Common myeloid progenitor, CD34-positive (primary cell): Measurements from ENCODE around the gene FAM210A.

Source experiments
- CTCF ChIA-PET: fragments of 350-600 bp; sonication (Branson Sonifier 250); formaldehyde crosslinking; loops from one replicate; lab custom pipeline; 2021; ENCODE audit warnings: antibody characterized with exemption; lab: Charles Lee
- POLR2A ChIA-PET: fragments of 350-600 bp; sonication (Branson Sonifier 250); formaldehyde crosslinking; loops from one replicate; lab custom pipeline; 2021; ENCODE audit warnings: antibody characterized with exemption; lab: Charles Lee
- DNase-seq, 3 donors: peaks; one replicate each; pipeline versions ENCODE4 v3.0.0 to v3.0.0-alpha.2; 2013
- H3K27ac ChIP-seq, 2 experiments: 1 replicate in 1 of 2; 2 replicates in 1 of 2; pipeline ENCODE4 v1.7.0; 2013; ENCODE audit warnings: inconsistent platforms in 2 of 2, low read length in 2 of 2, mild to moderate bottlenecking in 2 of 2, low read depth in 1 of 2, moderate library complexity in 1 of 2; ENCODE audit not compliant: severe bottlenecking in 2 of 2, insufficient read depth in 1 of 2, poor library complexity in 1 of 2
- H3K27me3 ChIP-seq, 5 experiments: replicated peaks in 2 of 5; 1 replicate in 3 of 5; 2 replicates in 2 of 5; pipeline versions ENCODE4 v1.6.1 to v1.7.0; 2013; ENCODE audit warnings: low read length in 4 of 5, mild to moderate bottlenecking in 2 of 5, moderate library complexity in 2 of 5, inconsistent platforms in 1 of 5; ENCODE audit not compliant: insufficient read depth in 5 of 5, control insufficient read depth in 4 of 5
- H3K36me3 ChIP-seq, 4 experiments: 1 replicate in 2 of 4; 2 replicates in 2 of 4; pipeline versions ENCODE4 v1.6.1 to v1.7.0; 2013; ENCODE audit warnings: low read length in 3 of 4, control low read depth in 1 of 4, mild to moderate bottlenecking in 1 of 4; ENCODE audit not compliant: control insufficient read depth in 4 of 4, insufficient read depth in 4 of 4
- H3K4me1 ChIP-seq, 4 experiments: 1 replicate in 3 of 4; 2 replicates in 1 of 4; pipeline versions ENCODE4 v1.6.1 to v1.7.1; 2013; ENCODE audit warnings: low read length in 3 of 4, mild to moderate bottlenecking in 3 of 4, control low read depth in 1 of 4, inconsistent platforms in 1 of 4, moderate library complexity in 1 of 4; ENCODE audit not compliant: control insufficient read depth in 4 of 4, insufficient read depth in 4 of 4; ENCODE audit errors: control extremely low read depth in 1 of 4
- H3K4me3 ChIP-seq, 7 experiments: 1 replicate in 4 of 7; 2 replicates in 3 of 7; pipeline versions ENCODE4 v1.5.1 to v1.7.0; 2013; ENCODE audit warnings: mild to moderate bottlenecking in 7 of 7, low read length in 6 of 7, moderate library complexity in 6 of 7, inconsistent platforms in 2 of 7, low read depth in 2 of 7, control low read depth in 1 of 7; ENCODE audit not compliant: insufficient read depth in 4 of 7, control insufficient read depth in 1 of 7; ENCODE audit errors: extremely low read depth in 1 of 7
- H3K9me3 ChIP-seq, 5 experiments: 1 replicate in 4 of 5; 2 replicates in 1 of 5; pipeline versions ENCODE4 v1.6.1 to v1.7.1; 2013; ENCODE audit warnings: low read length in 4 of 5, mild to moderate bottlenecking in 2 of 5, inconsistent platforms in 1 of 5, low read depth in 1 of 5, moderate library complexity in 1 of 5; ENCODE audit not compliant: control insufficient read depth in 4 of 5, insufficient read depth in 2 of 5; ENCODE audit errors: control extremely low read depth in 1 of 5
- WGBS: methylation state at CpG from one replicate; pipeline ENCODE4 v1.1.5; 2013; ENCODE audit not compliant: insufficient coverage; 5-methylcytosine and 5-hydroxymethylcytosine counted together

The FAM210A gene

DNA sequence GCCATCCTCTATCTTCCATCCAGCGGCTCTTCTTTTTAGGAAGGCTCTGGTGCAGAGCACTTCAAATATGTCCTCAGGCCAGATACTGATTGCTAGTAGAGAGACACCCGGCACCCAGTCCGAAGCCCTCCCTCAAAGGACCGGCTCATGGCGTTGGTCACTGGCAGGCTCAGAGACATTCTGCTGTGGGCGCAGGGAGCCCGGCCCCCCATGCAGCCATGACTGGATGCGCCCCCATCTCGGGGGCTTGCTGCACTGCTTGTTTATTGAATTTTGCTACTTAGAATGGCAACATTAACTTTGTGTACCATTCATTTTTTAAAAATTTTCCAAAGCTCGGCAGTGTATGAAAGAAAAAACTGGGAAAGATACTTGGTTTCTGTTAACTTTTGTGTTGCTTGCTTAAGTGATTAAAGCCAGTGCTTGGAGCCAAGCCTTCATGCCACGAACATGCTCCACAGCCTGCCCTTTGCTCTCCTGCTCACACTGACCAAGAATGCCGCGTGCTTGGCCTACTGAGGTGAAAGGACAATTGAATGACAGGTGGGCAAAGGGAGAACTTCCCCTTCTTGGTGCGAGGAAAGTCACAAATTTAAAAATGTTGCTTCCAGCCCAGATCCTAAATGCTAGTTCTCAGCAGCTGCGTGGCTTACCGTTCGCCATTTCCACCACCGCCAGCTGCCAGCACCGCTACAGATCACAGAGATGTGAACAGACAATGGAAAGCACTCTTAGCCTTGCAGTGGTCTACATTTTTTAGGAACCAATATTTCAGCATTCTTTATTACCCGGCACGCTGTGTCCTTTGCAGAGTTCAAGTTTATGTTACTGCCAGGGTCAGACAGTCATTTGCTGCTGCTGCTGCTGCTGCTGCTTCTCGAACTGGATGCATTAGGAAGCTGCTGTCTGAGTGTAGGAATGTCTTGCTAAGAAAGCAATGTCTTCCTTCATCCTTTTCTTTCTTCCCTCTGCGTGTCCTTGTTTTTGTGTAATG, 76.7 kb downstream of the FAM210A start:
- no peaks in the 10 kb centered on the region for H3K9me3 ChIP-seq
- WGBS = 96% methylated on average over 15 of the region's 23 CpGs
- ChIA-PET POLR2A (no interaction called here), CTCF (no interaction called here)
- H3K4me3 ChIP-seq = no peak overlapping the region
- no peaks in the 10 kb centered on the region for H3K4me1 ChIP-seq
- no peaks in the 10 kb centered on the region for H3K27me3 ChIP-seq
- DNase-seq = no peak
- H3K27ac ChIP-seq = no peak overlapping the region
- H3K36me3 ChIP-seq = peaks cover 3 to 9% (median 5%) of the 10 kb centered on the region in 4 experiments

DNA sequence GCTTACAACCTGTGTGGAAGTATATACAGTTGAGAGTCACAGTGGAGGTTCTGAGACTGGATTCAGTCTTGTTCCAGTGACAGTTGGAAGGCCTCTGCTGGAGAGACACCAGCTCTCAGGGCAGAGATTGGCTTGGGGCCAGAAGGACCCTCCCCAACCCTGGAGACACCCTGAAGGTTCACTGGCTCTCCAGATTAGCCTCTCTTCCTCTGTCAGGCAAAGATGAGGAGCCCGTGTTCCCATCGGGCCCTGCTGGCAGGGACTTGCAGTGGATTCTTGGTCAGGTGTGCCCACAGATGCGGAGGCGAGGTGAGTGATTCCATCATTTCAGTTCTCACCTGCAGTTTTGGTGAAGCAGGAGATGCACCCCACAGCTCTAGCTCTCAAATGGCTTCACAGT, 78.6 kb downstream of the FAM210A start:
- POLR2A ChIA-PET = interaction anchor here (0.5 to 1.1 kb wide), 2 partner anchors 65 to 66 kb away, joined by 3 to 4 read pairs; no protein-coding TSS in a partner anchor
- 98% methylated on average over 4 of the region's 4 CpGs for WGBS
- Histone ChIP-seq H3K9me3 (no peaks in the 10 kb centered on the region), H3K27me3 (no peaks in the 10 kb centered on the region), H3K27ac (no peak overlapping the region), H3K4me3 (no peak overlapping the region), H3K36me3 (peaks cover 3 to 12% (median 5%) of the 10 kb centered on the region in 4 experiments), H3K4me1 (no peaks in the 10 kb centered on the region)
- DNase-seq = no peak
- CTCF ChIA-PET = interaction anchor here (0.6 kb wide), 1 partner anchor 10 kb away, joined by 3 read pairs; no protein-coding TSS in a partner anchor

DNA sequence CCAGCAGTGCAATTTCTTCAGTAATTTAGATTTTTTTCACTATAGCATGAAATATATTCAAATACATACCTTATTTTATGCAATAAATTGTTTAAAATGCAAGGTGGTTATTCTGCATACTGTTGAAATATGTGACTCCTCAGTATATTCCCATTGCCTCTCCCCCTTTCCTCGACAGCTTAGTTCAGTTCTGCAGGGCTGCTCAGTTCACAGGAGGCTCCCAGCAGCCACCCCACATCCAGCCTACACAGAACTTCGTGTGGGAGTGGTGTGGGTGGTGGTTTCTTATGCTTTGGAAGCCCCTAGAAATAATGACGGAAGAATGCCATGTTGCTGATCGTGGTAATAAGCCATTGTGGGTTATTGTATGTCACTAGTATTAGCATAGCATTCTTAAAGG, 79.7 kb downstream of the FAM210A start:
- WGBS = no CpG with 5 or more reads among the region's 4 CpGs
- POLR2A ChIA-PET = no interaction called here
- no peak for DNase-seq

DNA sequence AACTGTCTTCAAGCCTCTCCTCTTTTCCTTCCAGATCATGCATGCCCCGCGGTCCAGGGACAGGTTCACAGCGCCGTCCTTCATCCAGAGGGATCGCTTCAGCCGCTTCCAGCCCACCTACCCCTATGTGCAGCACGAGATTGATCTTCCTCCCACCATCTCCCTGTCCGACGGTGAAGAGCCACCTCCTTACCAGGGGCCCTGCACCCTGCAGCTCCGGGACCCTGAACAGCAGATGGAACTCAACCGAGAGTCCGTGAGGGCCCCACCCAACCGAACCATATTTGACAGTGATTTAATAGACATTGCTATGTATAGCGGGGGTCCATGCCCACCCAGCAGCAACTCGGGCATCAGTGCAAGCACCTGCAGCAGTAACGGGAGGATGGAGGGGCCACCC, 81.3 kb downstream of the FAM210A start:
- 98% methylated on average over 12 of the region's 16 CpGs for WGBS
- H3K4me1 ChIP-seq = peaks cover 0 to 17% (median 7%) of the 10 kb centered on the region in 4 experiments
- no peak overlapping the region for H3K27ac ChIP-seq
- no peaks in the 10 kb centered on the region for H3K27me3 ChIP-seq
- DNase-seq = no peak
- H3K36me3 ChIP-seq = peaks cover 3 to 12% (median 5%) of the 10 kb centered on the region in 4 experiments
- H3K4me3 ChIP-seq = no peak overlapping the region
- H3K9me3 ChIP-seq = no peaks in the 10 kb centered on the region
- ChIA-PET POLR2A (no interaction called here), CTCF (interaction anchor here (0.7 to 2.3 kb wide), 3 partner anchors 30 to 931 kb away, joined by 3 to 6 read pairs (median 3); no protein-coding TSS in a partner anchor)

More for the DNA sequence above, 79.7 kb downstream of the FAM210A start:
- H3K4me3 ChIP-seq = no peak overlapping the region
- peaks cover 0 to 7% (median 3%) of the 10 kb centered on the region in 4 experiments for H3K4me1 ChIP-seq
- no peaks in the 10 kb centered on the region for H3K27me3 ChIP-seq
- peaks cover 3 to 12% (median 5%) of the 10 kb centered on the region in 4 experiments for H3K36me3 ChIP-seq
- CTCF ChIA-PET = no interaction called here
- H3K9me3 ChIP-seq = no peaks in the 10 kb centered on the region
- H3K27ac ChIP-seq = no peak overlapping the region

DNA sequence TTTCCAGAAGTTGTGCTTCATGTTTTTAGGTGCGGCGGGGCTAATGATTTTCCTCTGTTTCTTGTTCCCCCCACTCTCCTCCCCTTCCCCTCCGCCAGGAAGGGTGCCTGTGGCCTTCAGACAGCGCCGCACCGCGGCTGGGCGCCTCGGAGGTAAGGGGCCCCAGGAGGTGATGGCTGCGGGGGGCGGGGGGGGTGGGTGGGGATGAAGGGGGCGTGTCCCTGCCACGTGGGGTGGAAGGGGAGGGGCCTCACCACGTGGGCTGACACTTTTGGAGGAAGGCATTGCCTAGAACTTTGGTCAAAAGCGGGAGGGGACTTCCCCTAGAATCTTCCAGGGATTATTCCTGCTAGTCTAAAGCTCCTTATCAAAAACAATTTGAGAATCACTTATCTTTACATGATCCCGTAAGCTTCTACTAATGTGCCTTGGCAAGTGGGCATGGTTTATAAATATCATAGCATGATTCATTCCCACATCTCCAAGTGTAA, 83.1 kb downstream of the FAM210A start:
- CTCF ChIA-PET = no interaction called here
- WGBS = 69% methylated on average over 6 of the region's 16 CpGs
- no peak overlapping the region for H3K27ac ChIP-seq
- DNase-seq = no peak
- H3K4me3 ChIP-seq = no peak overlapping the region
- no peaks in the 10 kb centered on the region for H3K27me3 ChIP-seq
- H3K9me3 ChIP-seq = no peaks in the 10 kb centered on the region
- H3K36me3 ChIP-seq = peaks cover 3 to 15% (median 5%) of the 10 kb centered on the region in 4 experiments
- H3K4me1 ChIP-seq = peaks cover 0 to 17% (median 7%) of the 10 kb centered on the region in 4 experiments
- POLR2A ChIA-PET = no interaction called here

DNA sequence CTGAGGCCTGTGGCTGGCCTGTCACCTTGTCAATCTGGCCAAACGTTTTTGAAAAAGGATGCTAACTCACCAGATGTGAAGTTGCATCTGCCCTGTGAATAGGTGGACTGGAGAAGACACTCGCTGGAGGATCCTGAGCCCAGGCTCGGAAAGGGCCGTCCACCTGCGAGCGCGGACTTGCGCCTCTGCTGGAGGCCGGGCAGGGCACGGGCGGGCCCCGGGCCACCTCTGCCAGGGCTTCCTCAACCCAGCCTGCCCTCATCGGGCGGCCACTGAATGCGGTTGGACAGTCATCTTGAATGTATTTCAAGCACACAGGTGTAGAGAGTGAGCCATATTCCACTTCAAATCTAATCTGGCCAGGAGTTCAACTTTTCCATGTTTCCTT, 83.9 kb downstream of the FAM210A start:
- ChIA-PET CTCF (no interaction called here), POLR2A (no interaction called here)
- no peaks in the 10 kb centered on the region for H3K9me3 ChIP-seq
- no peak for DNase-seq
- peaks cover 0 to 17% (median 7%) of the 10 kb centered on the region in 4 experiments for H3K4me1 ChIP-seq
- no peaks in the 10 kb centered on the region for H3K27me3 ChIP-seq
- WGBS = 88% methylated on average over 10 of the region's 15 CpGs
- peaks cover 3 to 15% (median 5%) of the 10 kb centered on the region in 4 experiments for H3K36me3 ChIP-seq
- H3K4me3 ChIP-seq = peak overlapping the region in 4 of 7 experiments; percentile 5 to 78 (median 65)
- H3K27ac ChIP-seq = no peak overlapping the region
